Karpas-422 (cell line): ENCODE data around the gene ATXN7. TPM values are rescaled to one million over a fixed set of nuclear protein-coding genes. Genes with fewer than 3 reads are reported as not detected.

ENCODE experiments used
- DNase-seq: peaks from one replicate; pipeline ENCODE4 v3.0.0-alpha.2; 2015
- H2AFZ ChIP-seq: fragments of 200-600 bp; sonication (generic); 2 replicates; pipeline ENCODE4 v1.6.1; 2014; ENCODE audit warnings: antibody characterized with exemption, low read length, mixed read lengths
- H3K27ac ChIP-seq: fragments of 200-600 bp; sonication (generic); 2 replicates; pipeline ENCODE4 v1.5.1; 2014; ENCODE audit warnings: mild to moderate bottlenecking, low read length, moderate library complexity
- H3K27me3 ChIP-seq: fragments of 200-600 bp; sonication (generic); 2 replicates; pipeline ENCODE4 v1.6.1; 2014; ENCODE audit warnings: low read length, mixed read lengths
- H3K36me3 ChIP-seq: fragments of 200-600 bp; sonication (generic); 2 replicates; pipeline ENCODE4 v1.6.1; 2014; ENCODE audit warnings: low read length, mixed read lengths; ENCODE audit not compliant: insufficient read depth
- H3K4me1 ChIP-seq: fragments of 200-600 bp; sonication (generic); 2 replicates; pipeline ENCODE4 v1.6.1; 2014; ENCODE audit warnings: mild to moderate bottlenecking, low read length, mixed read lengths
- H3K4me2 ChIP-seq: fragments of 200-600 bp; sonication (generic); 2 replicates; pipeline ENCODE4 v1.6.1; 2014; ENCODE audit warnings: low read length, low read depth, mild to moderate bottlenecking; ENCODE audit not compliant: poor library complexity, severe bottlenecking
- H3K4me3 ChIP-seq: fragments of 200-600 bp; sonication (generic); 2 replicates; pipeline ENCODE4 v1.5.1; 2014; ENCODE audit warnings: mild to moderate bottlenecking, antibody characterized with exemption, low read length, mixed read lengths
- H3K79me2 ChIP-seq: fragments of 200-600 bp; sonication (generic); 2 replicates; pipeline ENCODE4 v1.6.1; 2014; ENCODE audit warnings: mild to moderate bottlenecking, low read length, mixed read lengths
- H3K9ac ChIP-seq: fragments of 200-600 bp; sonication (generic); 2 replicates; pipeline ENCODE4 v1.6.0; 2014; ENCODE audit warnings: low read length
- H3K9me2 ChIP-seq: fragments of 200-600 bp; sonication (generic), shearing (Covaris generic); replicated peaks from 2 replicates; pipeline ENCODE4 v1.6.0; 2014; ENCODE audit warnings: mild to moderate bottlenecking, low read length, moderate library complexity; ENCODE audit not compliant: insufficient read depth
- H3K9me3 ChIP-seq: fragments of 300-700, 200-600 bp; sonication (generic); 2 replicates; pipeline ENCODE4 v1.6.1; 2014; ENCODE audit warnings: low read length, mixed read lengths
- H4K20me1 ChIP-seq: fragments of 200-600 bp; sonication (generic); 2 replicates; pipeline ENCODE4 v1.6.1; 2014; ENCODE audit warnings: mild to moderate bottlenecking, antibody characterized with exemption, low read length, low read depth; ENCODE audit not compliant: insufficient read depth
- total RNA-seq: library from RNA; depleted of rRNA; stranded (reverse); fragments of >200 nt; shearing (Covaris generic); gene quantifications from 2 replicates; pipeline ENCODE4 v1.2.3, GENCODE V29; 2014; ENCODE audit warnings: low replicate concordance

The ATXN7 gene
- total RNA-seq, 1 experiment from 2014 or later = 33.6 TPM

DNA sequence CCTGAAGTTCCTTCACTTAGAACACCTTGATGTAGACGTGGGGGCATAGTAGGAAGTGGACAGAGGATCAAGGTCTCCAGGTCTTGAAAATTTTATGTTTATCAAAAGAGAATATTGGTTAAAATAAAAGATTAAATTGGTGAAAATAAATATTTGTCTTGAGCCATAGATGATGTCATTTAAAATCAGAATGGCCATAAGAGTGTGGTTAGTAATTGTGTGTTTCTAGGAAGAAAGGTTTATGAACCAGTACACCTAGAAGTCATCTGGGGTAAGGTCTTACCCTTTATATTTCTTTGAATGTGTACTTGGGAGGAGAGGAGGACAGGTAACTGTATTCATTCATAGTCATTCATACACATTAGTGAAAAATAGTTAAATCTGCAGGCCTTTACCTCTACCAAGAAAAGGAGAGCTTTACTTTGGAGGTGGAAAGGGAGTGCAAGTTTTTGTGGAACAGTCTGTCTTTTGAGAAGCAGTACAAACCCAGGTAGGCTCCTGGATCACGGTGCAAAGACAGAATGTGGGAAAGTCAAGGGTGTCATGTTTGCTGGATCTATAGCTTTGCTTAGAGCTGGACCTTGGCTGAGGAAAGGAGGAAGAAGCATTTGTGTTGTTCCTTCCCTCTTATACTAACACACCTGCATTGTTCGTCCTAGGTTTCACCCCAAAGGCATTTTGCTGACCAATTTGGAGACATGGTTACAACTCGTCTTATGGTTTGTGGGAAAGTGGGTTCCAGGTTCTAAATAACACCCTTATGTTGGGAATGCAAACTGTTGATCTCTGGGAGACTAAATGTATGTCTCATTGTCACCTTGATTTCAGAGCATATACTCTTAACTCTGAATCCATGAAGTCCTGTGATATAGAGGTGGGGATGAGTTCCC, 42.3 kb downstream of the ATXN7 start:
- H4K20me1 ChIP-seq = no peaks in the 10 kb centered on the region
- H3K9me3 ChIP-seq = no peaks in the 10 kb centered on the region
- no peak overlapping the region for H3K4me3 ChIP-seq
- H3K27ac ChIP-seq = no peak overlapping the region
- H3K4me2 ChIP-seq = no peak overlapping the region
- H3K36me3 ChIP-seq = peaks cover 17% of the 10 kb centered on the region; the same call in 1 of the 2 replicates
- H3K4me1 ChIP-seq = peaks cover 34% of the 10 kb centered on the region
- H3K79me2 ChIP-seq = peaks cover 84% of the 10 kb centered on the region
- no peak overlapping the region for H2AFZ ChIP-seq
- no peak overlapping the region for H3K9ac ChIP-seq
- H3K27me3 ChIP-seq = no peaks in the 10 kb centered on the region
- no peaks in the 10 kb centered on the region for H3K9me2 ChIP-seq
- DNase-seq = no peak

- Histone ChIP-seq H3K4me3 (no peak overlapping the region), H3K9me3 (no peaks in the 10 kb centered on the region), H3K27ac (0 out of 2 replicates have a peak overlapping the region, but pooled peaks have one; percentile 21), H3K36me3 (peaks cover 6% of the 10 kb centered on the region; the same call in 1 of the 2 replicates), H3K79me2 (peaks cover 83% of the 10 kb centered on the region), H3K9ac (no peak overlapping the region), H3K27me3 (no peaks in the 10 kb centered on the region), H2AFZ (no peak overlapping the region), H3K9me2 (no peaks in the 10 kb centered on the region), H3K4me2 (no peak overlapping the region), H4K20me1 (no peaks in the 10 kb centered on the region), H3K4me1 (peaks cover 43% of the 10 kb centered on the region)
- no peak for DNase-seq
Measured at GRCh38 chr3:63908081-63908736, 44.5 kb downstream of the ATXN7 start.

DNA sequence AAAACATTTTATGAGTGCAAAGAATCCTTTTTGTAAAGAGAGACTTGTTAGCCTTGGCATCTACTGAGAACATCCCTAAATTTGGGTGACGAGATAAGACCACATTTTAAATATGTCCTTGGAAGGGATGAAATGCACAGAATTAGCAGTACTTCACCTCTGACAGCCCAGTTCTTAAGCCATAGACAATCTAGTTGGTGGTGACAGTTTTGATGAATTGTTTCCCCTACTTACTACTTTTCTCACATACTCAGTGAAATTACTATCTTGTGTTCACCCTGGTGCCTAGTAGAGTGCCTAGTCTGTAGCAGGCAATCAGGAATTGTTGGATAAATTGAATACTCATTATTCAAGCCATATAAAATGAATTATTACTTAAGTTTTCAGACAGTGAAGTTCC, 45.1 kb downstream of the ATXN7 start:
- Histone ChIP-seq H3K4me3 (no peak overlapping the region), H3K9me2 (no peaks in the 10 kb centered on the region), H4K20me1 (no peaks in the 10 kb centered on the region), H3K27me3 (no peaks in the 10 kb centered on the region), H3K4me2 (no peak overlapping the region), H3K36me3 (peaks cover 12% of the 10 kb centered on the region; the same call in 1 of the 2 replicates), H3K9ac (no peak overlapping the region), H2AFZ (no peak overlapping the region), H3K27ac (peak overlapping the region; percentile 66; the same call in 1 of the 2 replicates), H3K4me1 (peaks cover 49% of the 10 kb centered on the region), H3K79me2 (peaks cover 83% of the 10 kb centered on the region), H3K9me3 (no peaks in the 10 kb centered on the region)
- DNase-seq = no peak

GRCh38 chr3:63909431-63909830, 45.8 kb downstream of the ATXN7 start:
- Histone ChIP-seq H3K4me2 (peak overlapping the region; percentile 87), H3K4me3 (no peak overlapping the region), H3K9me2 (no peaks in the 10 kb centered on the region), H3K9me3 (no peaks in the 10 kb centered on the region), H3K27me3 (no peaks in the 10 kb centered on the region), H3K79me2 (peaks cover 85% of the 10 kb centered on the region), H4K20me1 (no peaks in the 10 kb centered on the region), H3K4me1 (peaks cover 51% of the 10 kb centered on the region), H3K9ac (no peak overlapping the region), H3K36me3 (peaks cover 18% of the 10 kb centered on the region; the same call in 1 of the 2 replicates), H3K27ac (peak overlapping the region; percentile 66; the same call in 1 of the 2 replicates), H2AFZ (no peak overlapping the region)
- no peak for DNase-seq

- no peaks in the 10 kb centered on the region for H3K9me2 ChIP-seq
- H3K36me3 ChIP-seq = peaks cover 24% of the 10 kb centered on the region
- H3K4me2 ChIP-seq = peak overlapping the region; percentile 87
- H3K4me1 ChIP-seq = peaks cover 51% of the 10 kb centered on the region
- peak overlapping the region; percentile 66 for H3K27ac ChIP-seq
- H2AFZ ChIP-seq = no peak overlapping the region
- H3K9ac ChIP-seq = peak overlapping the region; percentile 84; the same call in 1 of the 2 replicates
- H3K79me2 ChIP-seq = peaks cover 86% of the 10 kb centered on the region
- H3K27me3 ChIP-seq = no peaks in the 10 kb centered on the region
- H3K9me3 ChIP-seq = no peaks in the 10 kb centered on the region
- H3K4me3 ChIP-seq = 0 out of 2 replicates have a peak overlapping the region, but pooled peaks have one; percentile 83
- DNase-seq = no peak
- H4K20me1 ChIP-seq = no peaks in the 10 kb centered on the region
Measured at GRCh38 chr3:63910001-63910400, 46.3 kb downstream of the ATXN7 start.

- Histone ChIP-seq H3K36me3 (peaks cover 33% of the 10 kb centered on the region), H3K4me2 (peak overlapping the region; percentile 87), H3K9ac (peak overlapping the region; percentile 84), H3K4me3 (peak overlapping the region; percentile 83), H3K9me2 (no peaks in the 10 kb centered on the region), H3K79me2 (peaks cover 89% of the 10 kb centered on the region), H3K27ac (peak overlapping the region; percentile 66), H3K4me1 (peaks cover 51% of the 10 kb centered on the region), H3K9me3 (no peaks in the 10 kb centered on the region), H3K27me3 (no peaks in the 10 kb centered on the region), H2AFZ (no peak overlapping the region), H4K20me1 (no peaks in the 10 kb centered on the region)
- DNase-seq = peak; percentile 61
Measured at GRCh38 chr3:63910891-63911290, 47.2 kb downstream of the ATXN7 start.

GRCh38 chr3:63911509-63911872, 47.8 kb downstream of the ATXN7 start:
- peak overlapping the region; percentile 84 for H3K9ac ChIP-seq
- H3K79me2 ChIP-seq = peaks cover 89% of the 10 kb centered on the region
- no peaks in the 10 kb centered on the region for H3K9me2 ChIP-seq
- peaks cover 52% of the 10 kb centered on the region for H3K4me1 ChIP-seq
- peak; percentile 85 for DNase-seq
- no peak overlapping the region; the same call in 1 of the 2 replicates for H2AFZ ChIP-seq
- peak overlapping the region; percentile 66 for H3K27ac ChIP-seq
- no peaks in the 10 kb centered on the region for H3K27me3 ChIP-seq
- H3K4me3 ChIP-seq = peak overlapping the region; percentile 83
- peaks cover 39% of the 10 kb centered on the region for H3K36me3 ChIP-seq
- H3K9me3 ChIP-seq = no peaks in the 10 kb centered on the region
- peak overlapping the region; percentile 87 for H3K4me2 ChIP-seq
- H4K20me1 ChIP-seq = no peaks in the 10 kb centered on the region
